Measurements from ENCODE around the gene ASPA. TPM values are rescaled to one million over a fixed set of nuclear protein-coding genes. Genes with fewer than 3 reads are reported as not detected.

Gene ASPA
- total RNA-seq: 10 to 100 TPM; 26.8 to 28.6 TPM

DNA sequence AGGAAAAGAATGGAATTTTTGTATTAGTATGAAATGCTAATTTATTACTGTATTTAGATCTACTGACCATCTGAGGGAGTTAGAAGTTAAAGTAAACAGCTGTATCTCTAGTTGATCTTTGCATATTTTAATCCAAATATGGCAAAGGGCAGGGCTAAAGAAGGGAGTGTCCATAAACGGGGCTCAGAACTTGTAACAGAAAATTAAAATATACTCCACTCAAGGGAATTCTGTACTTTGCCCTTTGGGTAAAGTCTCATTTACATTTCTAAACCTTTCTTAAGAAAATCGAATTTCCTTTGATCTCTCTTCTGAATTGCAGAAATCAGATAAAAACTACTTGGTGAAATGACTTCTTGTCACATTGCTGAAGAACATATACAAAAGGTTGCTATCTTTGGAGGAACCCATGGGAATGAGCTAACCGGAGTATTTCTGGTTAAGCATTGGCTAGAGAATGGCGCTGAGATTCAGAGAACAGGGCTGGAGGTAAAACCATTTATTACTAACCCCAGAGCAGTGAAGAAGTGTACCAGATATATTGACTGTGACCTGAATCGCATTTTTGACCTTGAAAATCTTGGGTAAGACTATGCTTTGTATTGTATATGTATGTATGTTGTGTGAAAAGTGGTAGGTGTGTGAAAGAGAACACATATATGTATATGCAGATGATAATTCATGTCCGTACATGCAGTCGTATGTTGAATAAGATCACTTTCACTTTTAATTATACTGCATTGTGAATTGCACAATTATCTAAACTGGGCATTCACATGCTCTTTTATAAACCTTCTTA, at the start of gene ASPA:
Gene ASPA (plus strand): TSS at position 186 of the 799 bp plus-strand sequence. CDS start 163 bp downstream, at position 349.

DNA sequence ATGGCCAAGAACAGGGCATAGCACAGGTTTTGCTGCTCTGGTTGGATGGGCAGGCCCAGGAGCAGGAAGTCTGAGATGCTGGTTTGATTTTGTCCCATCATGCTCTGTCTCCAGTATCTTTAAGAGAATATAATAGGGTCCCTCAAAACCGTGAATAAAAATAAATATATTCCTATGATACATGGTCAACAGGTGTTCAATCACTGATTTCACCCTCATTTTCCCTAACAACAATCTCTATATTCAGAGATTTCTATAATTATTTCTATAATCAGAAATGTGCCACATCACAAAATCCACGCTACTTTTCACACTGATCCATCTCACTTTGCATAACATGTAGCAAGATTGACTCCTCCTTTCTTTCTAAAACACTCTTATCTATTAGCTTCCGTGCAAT, 42.1 kb upstream of the ASPA start, which contains the start of gene OR1E2:
Gene OR1E2 (minus strand): TSS at position 101 of the 400 bp plus-strand sequence. CDS start 0 bp downstream, at position 101.

DNA sequence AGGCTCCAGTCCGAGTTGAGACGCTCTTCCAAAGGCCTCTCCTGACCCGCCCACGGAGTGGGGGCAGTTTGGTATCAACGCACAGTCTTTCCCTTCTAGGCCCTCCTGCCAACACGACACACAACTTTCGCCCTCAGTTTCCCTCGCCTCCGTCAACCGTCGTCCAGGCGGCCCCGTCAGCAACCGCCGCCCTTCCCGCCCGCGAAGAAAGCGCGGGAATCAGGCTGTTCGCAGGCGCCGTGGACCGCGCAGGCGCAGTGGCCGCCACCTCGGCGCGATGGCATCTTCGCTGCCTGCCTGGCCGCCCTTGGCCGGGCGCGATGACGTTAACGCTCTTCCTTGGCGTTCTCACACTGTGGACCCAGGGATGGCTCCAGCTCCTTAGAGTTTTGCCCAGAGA, 4.2 kb upstream of the ASPA start, which contains the start of gene SPATA22:
Gene SPATA22 (minus strand): TSS at position 221 of the 400 bp plus-strand sequence. CDS start 2,494 bp downstream, outside the sequence.

Other genes with a start within 250 kb of the ASPA start
- under 1 TPM in 1 of 2 donors, not detected in 1; 0.33 TPM for gene OR3A1, start 177.6 kb upstream of the ASPA start, total RNA-seq
- gene OR3A2, start 89.7 kb upstream of the ASPA start, total RNA-seq: under 1 TPM in 1 of 2 donors, not detected in 1; 0.67 TPM
- gene OR1E1, start 77.6 kb upstream of the ASPA start, total RNA-seq: under 1 TPM in 1 of 2 donors, not detected in 1; under 0.01 TPM
- not detected for gene OR3A3, start 64.6 kb upstream of the ASPA start, total RNA-seq
- not detected for gene OR1E2, start 42.2 kb upstream of the ASPA start, total RNA-seq
- gene SPATA22, start 4.2 kb upstream of the ASPA start, total RNA-seq: 1 to 10 TPM in 1 of 2 donors, under 1 TPM in 1; 0.69 to 1.7 TPM
- 1 to 10 TPM in 1 of 2 donors, under 1 TPM in 1; 0.34 to 1.3 TPM for gene TRPV3, start 81.8 kb downstream of the ASPA start, total RNA-seq
- 1 to 10 TPM; 2.0 to 2.1 TPM for gene TRPV1, start 133.4 kb downstream of the ASPA start, total RNA-seq
- 10 to 100 TPM; 12.7 to 13.3 TPM for gene SHPK, start 160.3 kb downstream of the ASPA start, total RNA-seq
- 10 to 100 TPM; 39.6 to 52.3 TPM for gene CTNS, start 160.8 kb downstream of the ASPA start, total RNA-seq
- 10 to 100 TPM; 71.2 to 74.3 TPM for gene TAX1BP3, start 192.6 kb downstream of the ASPA start, total RNA-seq
- gene EMC6, start 192.8 kb downstream of the ASPA start, total RNA-seq: 10 to 100 TPM; 19.6 to 34.0 TPM
- 1 to 10 TPM in 1 of 2 donors, under 1 TPM in 1; under 0.01 to 1.3 TPM for gene P2RX5, start 220.2 kb downstream of the ASPA start, total RNA-seq
- 10 to 100 TPM in 1 of 2 donors, 1 to 10 TPM in 1; 7.6 to 21.6 TPM for gene HASPIN, start 247.9 kb downstream of the ASPA start, total RNA-seq